Measurements from ENCODE around the gene KLC1.

KLC1 gene

DNA sequence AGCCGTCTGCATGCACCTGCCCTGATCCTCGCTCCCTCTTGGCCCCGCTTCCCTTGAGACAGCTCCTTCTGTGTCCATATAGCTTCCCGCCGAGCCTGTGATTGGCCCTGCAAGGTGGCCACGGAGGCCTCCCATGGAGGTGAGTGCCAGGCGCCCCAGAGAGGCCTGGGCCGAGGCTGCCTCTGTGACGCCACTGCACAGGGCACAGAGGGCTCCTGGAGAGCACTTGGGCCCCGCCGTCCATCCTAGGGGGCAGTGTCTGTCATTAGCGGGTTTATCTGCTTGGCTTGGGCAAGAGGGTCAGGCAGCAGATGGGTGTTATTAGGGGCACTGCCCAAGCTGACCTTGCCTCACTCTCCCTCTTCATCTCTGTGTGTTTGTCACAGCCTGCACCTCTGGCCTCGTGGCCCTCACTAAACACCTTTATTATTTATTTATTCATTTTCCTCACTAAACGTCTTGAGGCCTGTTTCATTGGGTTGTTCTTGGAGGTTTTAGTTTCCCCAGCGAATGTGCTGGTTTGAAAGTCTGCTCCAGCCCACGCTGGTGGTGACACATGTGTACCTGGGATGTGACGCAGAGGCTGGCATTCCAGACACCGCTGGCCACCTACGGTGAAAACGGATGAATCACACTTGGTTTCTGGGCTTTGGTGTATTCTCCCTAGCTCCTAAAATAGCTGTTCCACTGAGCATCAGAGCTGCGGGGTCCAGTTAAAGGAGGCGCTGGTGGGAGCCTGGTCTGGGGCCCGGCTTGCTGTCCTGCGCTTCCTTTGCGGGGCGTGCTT is 92.5 kb downstream of the KLC1 start:
- no peak for DNase-seq (ENCODE audit: low read depth)

- DNase-seq (ENCODE audit: low read depth): no peak
These were observed 94.7 kb downstream of the KLC1 start for GRCh38 chr14:103723748-103724081.

GRCh38 chr14:103724116-103724515 is 95.1 kb downstream of the KLC1 start:
- DNase-seq (ENCODE audit: low read depth): no peak

DNA sequence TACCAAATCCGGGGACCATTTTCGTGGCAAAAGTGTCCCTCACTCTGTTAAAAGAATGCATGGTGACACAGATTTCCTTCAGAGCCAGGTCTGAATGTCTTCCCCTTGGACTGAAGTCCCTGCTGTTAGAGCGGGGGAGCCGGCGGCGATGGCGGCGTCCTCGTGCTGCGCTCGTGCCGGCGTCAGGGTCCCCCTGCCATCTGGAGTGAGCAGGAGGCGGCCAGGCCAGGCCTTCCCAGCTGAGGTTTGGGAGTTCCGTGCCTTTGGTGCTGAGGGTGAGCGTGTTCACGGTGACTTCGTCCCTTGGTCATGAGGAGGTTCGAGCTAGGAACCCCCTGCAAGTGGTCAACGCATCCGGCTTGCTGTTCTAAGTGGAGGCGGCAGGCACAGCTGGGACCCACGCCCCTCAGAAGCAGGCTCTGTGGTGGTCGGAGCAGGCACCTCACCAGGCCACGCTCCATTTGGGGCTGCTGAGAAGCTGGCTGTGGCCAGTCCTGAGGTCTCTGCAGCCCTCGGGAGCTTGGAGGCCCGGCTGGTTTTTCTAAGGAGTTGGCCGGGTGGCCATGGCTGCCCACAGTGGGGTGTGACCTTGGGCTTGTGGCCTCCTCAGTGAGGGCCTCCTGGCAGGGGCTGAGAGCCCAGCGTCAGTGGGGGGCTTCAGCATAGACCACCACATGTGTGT is 96.1 kb downstream of the KLC1 start:
- no peak for DNase-seq (ENCODE audit: low read depth)

- no peak for DNase-seq (ENCODE audit: low read depth)
These were observed 96.9 kb downstream of the KLC1 start for GRCh38 chr14:103725739-103726395.

DNA sequence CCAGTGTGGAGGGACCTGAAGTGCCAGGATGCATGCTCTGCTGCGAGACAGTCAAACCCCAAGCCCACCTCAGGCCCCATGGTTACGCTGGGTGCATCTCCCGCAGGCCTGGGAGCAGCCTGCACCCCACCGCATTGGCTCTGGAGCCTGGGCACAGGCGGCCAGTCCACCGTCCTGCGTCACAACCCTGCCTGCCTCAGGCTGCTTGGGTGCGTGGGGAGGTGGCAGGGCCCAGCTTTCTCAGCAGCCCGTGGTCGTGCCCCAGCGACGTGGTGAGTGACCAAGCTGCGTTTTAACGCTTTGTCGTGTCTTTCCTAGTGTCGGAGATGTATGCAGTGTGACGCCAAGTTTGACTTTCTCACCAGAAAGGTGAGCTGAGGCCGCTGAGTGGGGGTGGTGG is 97.5 kb downstream of the KLC1 start:
- no peak for DNase-seq (ENCODE audit: low read depth)

GRCh38 chr14:103727313-103727980 is 98.4 kb downstream of the KLC1 start:
- DNase-seq (ENCODE audit: low read depth): no peak

DNA sequence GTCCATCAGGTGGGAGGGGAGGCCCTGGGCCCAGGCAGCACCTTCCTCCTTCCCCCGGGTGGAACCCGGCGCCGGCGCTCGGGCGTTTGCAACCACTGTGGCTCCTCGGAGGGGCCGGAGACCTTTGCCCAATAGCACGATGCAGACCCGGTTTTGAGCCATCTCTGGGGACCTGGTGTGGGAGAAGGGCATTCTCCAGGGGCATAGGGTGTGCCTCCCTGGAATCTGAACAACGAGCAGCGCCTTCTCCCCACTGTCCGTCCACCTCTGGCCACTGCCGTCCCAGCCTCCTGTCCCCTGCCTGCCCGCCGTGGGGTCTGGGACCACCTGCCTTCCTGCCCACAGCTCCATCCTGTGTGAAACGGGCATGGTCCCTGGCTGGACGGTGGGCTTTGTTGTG is 99.1 kb downstream of the KLC1 start:
- DNase-seq (ENCODE audit: low read depth): no peak

- DNase-seq (ENCODE audit: low read depth): no peak
These were observed 99.7 kb downstream of the KLC1 start for GRCh38 chr14:103728721-103729120.

DNA sequence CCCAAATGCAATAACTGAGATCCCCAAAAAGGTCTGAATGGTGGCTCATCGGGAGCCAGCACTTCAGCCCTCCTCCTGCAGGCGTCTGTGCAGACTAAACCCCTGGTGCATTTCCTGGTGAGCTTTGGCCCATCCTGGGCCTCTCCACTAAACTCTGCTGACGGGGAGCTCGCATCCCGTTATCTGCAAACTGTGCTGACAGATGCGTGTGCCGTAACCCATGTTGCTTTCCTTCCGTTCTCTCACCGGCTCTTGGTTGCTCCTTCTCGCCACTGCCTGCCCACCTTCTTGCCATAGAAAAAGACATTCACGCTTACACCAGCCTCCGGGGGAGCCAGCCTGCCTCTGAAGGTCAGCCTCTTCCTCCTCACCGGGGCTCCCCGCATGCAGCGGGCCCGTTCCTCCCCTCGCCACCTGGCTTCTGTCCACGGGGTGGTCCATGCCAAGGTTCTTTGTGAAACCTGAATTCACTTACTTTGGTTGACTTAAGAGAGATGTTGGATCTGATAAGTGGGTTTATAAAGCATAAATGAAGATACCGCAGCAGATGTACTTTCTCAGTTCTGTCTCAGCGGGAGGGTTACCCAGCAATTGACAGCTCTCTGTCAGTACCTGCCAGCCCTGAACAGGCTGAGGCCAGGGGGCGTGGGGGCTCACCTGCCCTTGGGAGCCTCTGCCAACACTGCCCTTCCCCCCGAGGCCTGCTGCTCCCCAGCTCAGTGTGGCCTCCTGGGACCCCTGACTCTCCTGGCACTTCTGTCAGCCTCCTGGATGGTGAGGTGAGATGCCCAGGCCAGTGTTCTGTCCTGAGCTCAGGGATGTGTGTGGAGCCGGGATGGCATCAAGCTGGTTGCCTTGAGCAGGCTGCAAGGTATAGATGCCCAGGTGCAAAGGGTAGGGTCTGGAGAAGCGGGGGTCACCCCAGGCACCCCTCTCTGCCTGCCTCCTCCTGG is 100.8 kb downstream of the KLC1 start:
- no peak for DNase-seq (ENCODE audit: low read depth)

DNA sequence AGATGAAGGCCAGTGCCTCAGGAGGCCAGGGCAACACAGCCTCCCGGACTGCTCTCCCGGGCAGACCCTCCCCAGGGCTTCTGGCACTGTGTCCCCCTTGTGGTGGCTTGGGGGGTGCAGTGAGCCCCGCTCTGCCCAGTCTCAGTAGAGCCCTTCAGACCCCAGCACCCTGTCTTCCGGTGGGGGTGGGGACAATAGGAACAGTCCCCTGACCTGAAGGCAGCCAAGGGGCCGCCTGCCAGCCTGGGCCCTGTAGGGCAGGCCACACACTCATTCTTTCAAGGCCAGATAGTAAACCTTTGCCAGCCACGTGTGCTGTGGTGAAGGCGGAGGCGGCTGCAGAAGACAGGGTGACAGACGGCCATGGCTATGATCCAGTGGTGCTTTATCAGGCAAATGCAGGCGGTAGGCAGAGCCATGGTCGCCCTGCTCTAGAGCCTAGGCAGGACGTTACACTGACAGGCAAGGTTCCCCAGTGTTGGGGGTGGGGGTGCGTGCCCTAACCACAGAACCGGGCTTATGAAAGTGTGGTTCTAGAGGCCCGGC is 101.6 kb downstream of the KLC1 start:
- no peak for DNase-seq (ENCODE audit: low read depth)

- DNase-seq (ENCODE audit: low read depth): no peak
These were observed 102.5 kb downstream of the KLC1 start for GRCh38 chr14:103731481-103731880.

- no peak for DNase-seq (ENCODE audit: low read depth)
These were observed 103.2 kb downstream of the KLC1 start for GRCh38 chr14:103731916-103732867.

DNA sequence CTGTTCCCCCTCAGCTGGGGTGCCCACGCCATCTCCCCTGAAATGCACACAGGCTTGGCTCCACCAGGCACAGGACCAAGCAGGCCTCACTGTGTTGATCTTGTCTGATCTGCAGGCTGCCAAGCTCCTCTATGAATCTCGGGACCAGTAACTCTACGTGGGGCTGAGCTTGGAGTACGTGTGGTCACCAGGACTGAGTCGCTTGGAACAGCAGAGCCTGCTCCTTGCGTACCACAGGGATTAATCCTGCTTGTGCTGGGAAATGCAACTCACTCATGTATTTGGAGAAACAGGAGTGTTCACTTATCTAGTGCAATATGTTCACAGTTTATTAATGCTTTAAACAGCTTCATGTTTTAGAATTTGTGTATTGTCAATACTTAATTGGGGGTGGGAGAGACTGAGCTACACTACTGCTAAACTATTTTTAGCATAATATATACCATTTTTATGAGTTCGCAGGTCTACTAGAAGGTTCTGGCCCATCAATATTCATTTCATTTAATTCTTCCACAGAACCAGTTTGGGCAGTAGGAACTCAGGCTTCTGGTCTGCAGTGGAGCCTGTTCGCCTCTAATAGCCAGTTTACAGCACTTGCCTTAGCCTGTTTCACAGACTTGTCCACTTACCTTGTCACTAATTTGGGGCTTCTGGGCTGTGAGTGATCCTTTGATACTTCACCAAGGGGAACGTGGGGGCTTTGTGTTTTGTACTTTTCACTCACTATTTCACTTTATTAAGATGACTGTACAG is 104.0 kb downstream of the KLC1 start:
- DNase-seq (ENCODE audit: low read depth): no peak

- DNase-seq (ENCODE audit: low read depth): no peak
These were observed 104.6 kb downstream of the KLC1 start for GRCh38 chr14:103733651-103734050.

DNA sequence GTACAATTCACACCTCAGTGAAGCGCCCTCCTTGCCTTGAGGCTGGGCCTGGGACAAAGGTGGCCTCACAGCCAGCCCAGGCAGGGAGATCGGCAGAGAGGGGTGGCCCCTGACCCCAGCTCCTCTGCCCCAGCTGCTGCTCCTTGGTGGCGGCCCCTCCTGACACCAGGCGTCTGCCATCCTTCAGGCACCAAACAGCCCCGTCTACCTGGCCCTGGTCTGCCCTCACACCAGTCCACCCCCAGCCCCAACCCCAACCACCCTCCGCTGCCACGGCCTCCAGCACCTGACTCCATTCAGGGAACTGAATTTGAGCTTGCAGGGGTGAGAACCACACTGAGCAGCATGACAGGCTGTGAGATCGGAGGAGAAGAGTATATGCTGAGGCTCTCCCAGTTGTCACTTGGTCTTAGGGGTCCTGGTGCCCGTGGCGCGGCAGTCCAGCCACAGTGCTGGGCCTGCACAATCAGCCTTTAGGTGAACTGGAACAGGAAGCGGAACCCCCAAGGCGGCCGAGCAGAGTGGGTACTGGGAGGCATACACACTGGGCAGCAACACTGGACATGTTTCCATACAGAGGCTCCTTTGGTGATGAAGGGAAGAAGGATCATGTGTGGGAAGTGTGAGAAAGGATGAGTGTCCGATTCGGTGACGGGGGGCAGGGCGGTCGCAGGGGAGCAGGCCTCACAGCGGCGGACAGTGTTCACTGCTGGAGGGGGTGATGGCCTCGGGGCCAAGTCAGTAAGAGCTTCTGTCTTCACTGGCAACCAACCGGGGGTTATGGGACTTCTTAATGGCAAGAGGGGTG is 105.3 kb downstream of the KLC1 start:
- no peak for DNase-seq (ENCODE audit: low read depth)

GRCh38 chr14:103735022-103735421 is 106.0 kb downstream of the KLC1 start:
- DNase-seq (ENCODE audit: low read depth): no peak

- no peak for DNase-seq (ENCODE audit: low read depth)
These were observed 106.4 kb downstream of the KLC1 start for GRCh38 chr14:103735439-103735814.
